Upper lobe of right lung (tissue), 1 donor: ENCODE measurements around the gene ARL5C. TPM values are rescaled to one million over a fixed set of nuclear protein-coding genes. Genes with fewer than 3 reads are reported as not detected.
A peak's percentile ranks its signal among the peaks of the same experiment; 100 is the strongest.

Experiments used
- ATAC-seq: fragments of 200-7000 bp; cut with Tn5 transposase; one replicate; pipeline ENCODE4 v1.9.1; 2020; ENCODE audit warnings: mild to moderate bottlenecking, moderate library complexity
- DNase-seq: peaks from one replicate; pipeline ENCODE4 v3.0.0-alpha.2; 2020
- H3K27ac ChIP-seq: fragments of 200-600 bp; one replicate; pipeline ENCODE4 v1.8.0; 2022
- H3K27me3 ChIP-seq: fragments of 200-600 bp; one replicate; pipeline ENCODE4 v1.8.0; 2022; ENCODE audit warnings: mild to moderate bottlenecking
- H3K36me3 ChIP-seq: fragments of 200-600 bp; one replicate; pipeline ENCODE4 v1.8.0; 2022
- H3K4me1 ChIP-seq: fragments of 200-600 bp; one replicate; pipeline ENCODE4 v1.8.0; 2022
- H3K4me3 ChIP-seq: fragments of 200-600 bp; one replicate; pipeline ENCODE4 v1.8.0; 2022; ENCODE audit warnings: mild to moderate bottlenecking
- H3K9me3 ChIP-seq: fragments of 200-600 bp; one replicate; pipeline ENCODE4 v1.8.0; 2022
- intact Hi-C: fragments of 100-400 bp; cut with DNase I; formaldehyde crosslinking; loops from one replicate; pipeline ENCODE4 v1.11.0; 2022
- total RNA-seq: library from RNA; stranded (reverse); fragmentation: NEBNext Ultra II Directional; extraction: Animal tissue kit (Norgen Biotek cat#: 25700); gene quantifications from one replicate; pipeline ENCODE4 v1.2.1, GENCODE V29; 2021
- TF ChIP-seq, protein P1 (sequence below): fragments of 200-600 bp; IDR thresholded peaks from one replicate; pipeline ENCODE4 v1.8.0; 2022; ENCODE audit warnings: antibody characterized with exemption
- donor health status: DM: no; HTN: yes; CAD: no; lungs with severe emphysema.

The ARL5C gene
- total RNA-seq, 1 donor from 2014 or later: not detected

GRCh38 chr17:39183720-39184119 lies 17.8 kb upstream of the ARL5C start:
- no peaks in the 10 kb centered on the region for H3K27me3 ChIP-seq
- TF ChIP-seq, protein P1, sequence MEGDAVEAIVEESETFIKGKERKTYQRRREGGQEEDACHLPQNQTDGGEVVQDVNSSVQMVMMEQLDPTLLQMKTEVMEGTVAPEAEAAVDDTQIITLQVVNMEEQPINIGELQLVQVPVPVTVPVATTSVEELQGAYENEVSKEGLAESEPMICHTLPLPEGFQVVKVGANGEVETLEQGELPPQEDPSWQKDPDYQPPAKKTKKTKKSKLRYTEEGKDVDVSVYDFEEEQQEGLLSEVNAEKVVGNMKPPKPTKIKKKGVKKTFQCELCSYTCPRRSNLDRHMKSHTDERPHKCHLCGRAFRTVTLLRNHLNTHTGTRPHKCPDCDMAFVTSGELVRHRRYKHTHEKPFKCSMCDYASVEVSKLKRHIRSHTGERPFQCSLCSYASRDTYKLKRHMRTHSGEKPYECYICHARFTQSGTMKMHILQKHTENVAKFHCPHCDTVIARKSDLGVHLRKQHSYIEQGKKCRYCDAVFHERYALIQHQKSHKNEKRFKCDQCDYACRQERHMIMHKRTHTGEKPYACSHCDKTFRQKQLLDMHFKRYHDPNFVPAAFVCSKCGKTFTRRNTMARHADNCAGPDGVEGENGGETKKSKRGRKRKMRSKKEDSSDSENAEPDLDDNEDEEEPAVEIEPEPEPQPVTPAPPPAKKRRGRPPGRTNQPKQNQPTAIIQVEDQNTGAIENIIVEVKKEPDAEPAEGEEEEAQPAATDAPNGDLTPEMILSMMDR: no peak
- intact Hi-C loops: no loop called here
- H3K9me3 ChIP-seq: no peaks in the 10 kb centered on the region
- ATAC-seq: peak; percentile 19
- H3K36me3 ChIP-seq: peaks cover 69% of the 10 kb centered on the region
- DNase-seq: no peak
- H3K27ac ChIP-seq: no peak overlapping the region
- H3K4me1 ChIP-seq: no peaks in the 10 kb centered on the region
- H3K4me3 ChIP-seq: no peak overlapping the region

GRCh38 chr17:39183045-39183444 lies 17.1 kb upstream of the ARL5C start:
- Histone ChIP-seq H3K27me3 (no peaks in the 10 kb centered on the region), H3K27ac (no peak overlapping the region), H3K4me1 (no peaks in the 10 kb centered on the region), H3K36me3 (peaks cover 63% of the 10 kb centered on the region), H3K4me3 (no peak overlapping the region), H3K9me3 (no peaks in the 10 kb centered on the region)
- ATAC-seq (no peak), DNase-seq (no peak)
- intact Hi-C loops: no loop called here
- TF ChIP-seq, protein P1: no peak

- H3K27me3 ChIP-seq: no peaks in the 10 kb centered on the region
- H3K36me3 ChIP-seq: peaks cover 58% of the 10 kb centered on the region
- TF ChIP-seq, protein P1: no peak
- no peak for ATAC-seq
- no peaks in the 10 kb centered on the region for H3K9me3 ChIP-seq
- no peaks in the 10 kb centered on the region for H3K4me1 ChIP-seq
- intact Hi-C loops: no loop called here
- no peak overlapping the region for H3K27ac ChIP-seq
- no peak for DNase-seq
- H3K4me3 ChIP-seq: no peak overlapping the region
Observed at GRCh38 chr17:39181303-39181702, 15.3 kb upstream of the ARL5C start.

DNA sequence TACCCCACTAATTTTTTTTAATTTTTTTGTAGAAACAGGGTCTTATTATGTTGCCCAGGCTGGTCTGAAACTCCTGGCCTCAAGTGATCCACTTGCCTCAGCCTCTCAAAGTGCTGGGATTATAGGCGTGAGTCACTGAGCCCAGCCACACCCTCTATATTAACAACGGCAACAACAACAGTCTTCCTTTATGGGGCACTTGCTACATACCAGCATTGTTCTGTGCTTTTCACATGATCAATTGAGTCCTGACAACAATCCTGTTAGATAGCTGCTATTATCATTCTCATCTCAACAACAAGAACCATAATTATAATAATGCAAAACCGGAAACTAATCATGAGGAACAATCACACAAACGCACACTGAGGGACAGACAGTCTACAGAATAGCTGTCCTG lies 12.6 kb upstream of the ARL5C start:
- Histone ChIP-seq H3K27me3 (no peaks in the 10 kb centered on the region), H3K27ac (no peak overlapping the region), H3K4me1 (no peaks in the 10 kb centered on the region), H3K9me3 (no peaks in the 10 kb centered on the region), H3K4me3 (no peak overlapping the region), H3K36me3 (peaks cover 42% of the 10 kb centered on the region)
- TF ChIP-seq, protein P1: no peak
- ATAC-seq: peak; percentile 37
- DNase-seq: no peak
- intact Hi-C loops: no loop called here

DNA sequence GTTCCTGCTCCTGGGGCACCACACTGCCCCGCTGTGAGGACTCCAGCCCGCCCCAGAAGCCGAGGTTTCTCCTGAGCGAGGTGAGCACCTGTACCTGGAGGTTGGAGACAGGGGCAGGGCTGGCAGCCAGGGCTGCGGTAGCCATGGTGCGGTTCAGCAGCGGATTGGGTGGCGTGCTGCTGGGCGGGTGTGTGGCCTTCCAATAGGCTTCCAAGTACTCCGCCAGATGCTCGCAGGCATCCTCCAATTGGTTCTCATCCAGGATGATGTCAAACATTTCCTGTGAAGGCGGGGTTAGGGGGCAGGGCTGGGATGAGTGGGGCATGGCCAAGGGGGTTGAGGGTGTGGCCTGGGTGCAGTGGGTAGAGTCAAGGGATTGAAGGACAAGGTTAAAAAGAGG lies 11.3 kb upstream of the ARL5C start:
- DNase-seq (no peak), ATAC-seq (no peak)
- Histone ChIP-seq H3K9me3 (no peaks in the 10 kb centered on the region), H3K36me3 (peaks cover 32% of the 10 kb centered on the region), H3K4me1 (no peaks in the 10 kb centered on the region), H3K4me3 (no peak overlapping the region), H3K27me3 (no peaks in the 10 kb centered on the region), H3K27ac (no peak overlapping the region)
- TF ChIP-seq, protein P1: no peak
- intact Hi-C loops: no loop called here

DNA sequence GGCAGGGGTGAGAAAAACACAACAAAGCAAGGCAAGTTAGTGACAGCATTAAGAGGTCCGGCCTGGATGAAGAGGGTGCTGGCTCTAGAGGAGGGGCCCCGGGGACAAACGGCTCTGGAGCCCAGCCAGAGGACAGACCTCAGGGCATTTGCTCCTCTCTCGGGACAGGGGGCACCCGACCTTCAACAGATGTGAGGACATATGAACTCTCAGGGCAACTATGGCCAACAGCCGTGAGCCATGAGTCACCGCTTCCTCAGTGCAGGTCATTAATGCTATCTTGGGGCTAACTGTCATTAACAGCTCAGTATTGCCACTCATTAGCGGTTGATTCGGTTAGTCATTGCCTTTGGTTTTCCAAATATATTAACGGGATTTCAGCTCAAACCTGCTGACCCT lies 9.7 kb upstream of the ARL5C start:
- ATAC-seq: no peak
- Histone ChIP-seq H3K9me3 (no peaks in the 10 kb centered on the region), H3K4me3 (no peak overlapping the region), H3K27me3 (no peaks in the 10 kb centered on the region), H3K27ac (no peak overlapping the region), H3K4me1 (no peaks in the 10 kb centered on the region), H3K36me3 (peaks cover 24% of the 10 kb centered on the region)
- intact Hi-C loops: no loop called here
- TF ChIP-seq, protein P1: no peak
- DNase-seq: no peak
